Activated CD8-positive, alpha-beta memory T cell treated with anti-CD3 and anti-CD28 coated beads for 36 hours (primary cell): ENCODE results near the gene ROR1. TPM values are rescaled to one million over a fixed set of nuclear protein-coding genes. Genes with fewer than 3 reads are reported as not detected.

Source experiments
- CTCF ChIA-PET: fragments of 350-600 bp; sonication (Branson Sonifier 250); formaldehyde crosslinking; loops from one replicate; lab custom pipeline; 2021; ENCODE audit warnings: antibody characterized with exemption; lab: Charles Lee
- POLR2A ChIA-PET: fragments of 350-600 bp; sonication (Branson Sonifier 250); formaldehyde crosslinking; loops from one replicate; lab custom pipeline; 2021; ENCODE audit warnings: antibody characterized with exemption; lab: Charles Lee
- total RNA-seq, 2 experiments: library from RNA; stranded (reverse); gene quantifications; one replicate each; pipeline ENCODE4 v1.2.3, GENCODE V29; 2021

The ROR1 gene
- total RNA-seq, 2 experiments from 2014 or later, result not detected

DNA sequence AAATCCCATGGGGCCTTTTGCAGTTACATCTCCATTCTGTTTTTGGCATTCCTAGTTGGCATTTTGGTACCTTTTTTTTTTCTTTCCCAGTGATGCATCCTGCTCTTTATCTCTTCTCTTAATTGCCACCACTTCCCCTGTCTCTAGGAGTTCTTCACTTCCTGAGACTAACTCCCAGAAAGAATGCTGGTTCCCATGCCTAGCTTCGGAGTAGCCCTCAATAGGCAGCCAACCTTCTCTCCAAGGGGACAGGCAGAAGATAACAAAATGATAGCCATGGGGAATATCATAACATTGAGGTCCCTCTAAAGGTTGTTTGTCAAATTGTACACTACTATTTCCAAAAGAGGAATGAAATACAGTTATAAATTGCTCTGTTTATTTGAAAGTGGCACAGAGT, 279.0 kb downstream of the ROR1 start:
- ChIA-PET POLR2A (no interaction called here), CTCF (no interaction called here)

DNA sequence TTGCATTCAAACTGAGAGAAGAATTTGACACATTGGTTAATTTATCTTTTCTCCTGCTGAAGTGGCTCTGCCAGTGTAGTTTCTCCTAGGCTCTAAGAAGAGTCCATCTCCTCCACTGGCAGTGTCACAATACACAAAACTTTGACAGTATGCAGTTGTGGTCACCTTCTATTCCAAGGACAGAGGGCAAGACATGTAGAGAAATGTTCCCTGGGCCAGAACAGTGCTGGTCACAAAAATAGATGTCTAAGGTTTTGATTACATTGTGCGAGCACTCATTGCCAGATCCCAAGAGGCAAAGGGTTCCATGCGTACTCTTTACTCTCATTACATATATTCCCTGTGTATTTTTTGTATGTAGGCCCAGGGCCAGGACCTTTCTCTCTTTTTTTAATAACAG, 281.5 kb downstream of the ROR1 start:
- ChIA-PET CTCF (no interaction called here), POLR2A (no interaction called here)

DNA sequence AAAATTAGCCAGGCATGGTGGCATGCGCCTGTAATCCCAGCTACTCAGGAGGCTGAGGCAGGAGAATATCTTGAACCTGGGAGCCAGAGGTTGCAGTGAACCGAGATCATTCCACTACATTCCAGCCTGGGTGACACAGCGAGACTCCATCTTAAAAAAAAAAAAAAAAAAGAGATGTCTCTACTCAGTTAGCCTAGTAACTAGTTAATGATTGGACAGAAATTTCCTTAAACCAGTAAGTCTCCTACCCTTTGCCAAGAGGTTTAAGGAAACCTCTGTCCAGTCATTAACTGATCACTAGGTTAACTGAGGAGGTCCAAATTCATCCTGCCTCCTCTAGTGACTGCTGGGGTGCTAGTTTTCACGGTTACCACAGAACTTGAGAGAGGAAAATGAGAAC, 285.7 kb downstream of the ROR1 start:
- CTCF ChIA-PET, result no interaction called here
- POLR2A ChIA-PET, result no interaction called here

DNA sequence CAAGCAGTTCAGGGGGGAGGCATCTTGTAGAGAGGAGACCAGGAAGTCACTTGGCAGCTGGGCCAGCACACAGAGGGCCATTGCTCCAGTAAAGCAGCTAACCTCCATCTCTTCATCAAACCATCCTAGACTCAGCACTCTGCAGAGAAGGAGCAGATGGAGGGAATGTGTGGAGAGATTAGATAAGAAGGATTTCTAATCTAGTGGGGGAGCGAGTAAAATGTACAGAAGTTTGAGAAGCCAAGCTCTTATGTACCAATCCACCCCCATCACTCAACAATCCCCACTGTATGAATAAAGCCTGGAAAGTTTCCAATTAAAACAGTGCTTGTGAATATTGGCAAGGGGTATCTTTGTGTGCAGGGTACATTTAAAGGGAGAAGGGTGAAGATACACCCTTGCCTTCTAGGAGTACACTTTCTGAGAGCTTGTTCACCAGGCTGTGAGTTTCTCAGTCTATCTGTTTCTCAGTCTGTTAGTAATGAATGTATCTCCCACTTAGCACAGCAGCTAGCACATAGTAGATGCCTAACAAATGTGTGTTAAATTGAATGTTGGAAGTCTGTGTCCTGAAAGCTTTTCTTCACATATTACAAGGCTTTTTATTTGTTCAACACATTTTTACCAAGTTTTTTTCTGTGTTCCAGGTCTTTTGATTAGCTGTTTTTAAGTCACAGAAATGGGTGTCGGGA, 286.9 kb downstream of the ROR1 start:
- POLR2A ChIA-PET, result no interaction called here

DNA sequence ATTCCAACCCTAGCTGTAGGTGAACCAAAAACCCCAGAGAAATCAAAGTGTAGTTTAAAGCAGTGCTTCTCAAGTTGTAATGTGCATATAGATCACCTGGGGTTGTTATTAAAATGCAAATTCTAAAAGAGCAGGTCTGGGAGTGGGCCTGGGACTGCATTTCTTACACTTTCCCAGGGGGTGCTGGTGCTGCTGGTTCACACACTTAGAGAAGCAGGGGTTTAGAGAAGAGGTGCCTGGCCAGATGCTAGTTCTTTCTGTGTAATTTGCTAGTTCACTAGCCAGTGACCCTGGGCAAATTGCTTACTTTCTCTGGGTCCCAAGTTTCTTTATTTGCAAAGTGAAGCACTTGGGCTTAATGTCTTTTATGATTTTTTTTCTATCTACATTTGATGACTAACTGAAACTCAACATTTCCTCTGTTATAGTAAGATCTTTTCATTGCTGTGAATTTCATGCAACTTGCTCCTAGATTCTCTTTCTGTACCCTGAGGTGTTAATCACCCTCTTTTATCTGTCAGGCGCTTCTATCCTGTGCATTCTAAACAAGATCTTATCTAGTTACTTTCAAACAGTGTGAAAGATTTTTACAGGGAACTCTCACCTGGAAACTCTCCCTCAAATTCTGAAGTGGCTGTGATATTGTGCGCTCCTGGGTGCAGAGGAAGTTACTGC, 287.8 kb downstream of the ROR1 start:
- CTCF ChIA-PET, result no interaction called here

More for the DNA sequence above, 286.9 kb downstream of the ROR1 start:
- CTCF ChIA-PET, result no interaction called here

DNA sequence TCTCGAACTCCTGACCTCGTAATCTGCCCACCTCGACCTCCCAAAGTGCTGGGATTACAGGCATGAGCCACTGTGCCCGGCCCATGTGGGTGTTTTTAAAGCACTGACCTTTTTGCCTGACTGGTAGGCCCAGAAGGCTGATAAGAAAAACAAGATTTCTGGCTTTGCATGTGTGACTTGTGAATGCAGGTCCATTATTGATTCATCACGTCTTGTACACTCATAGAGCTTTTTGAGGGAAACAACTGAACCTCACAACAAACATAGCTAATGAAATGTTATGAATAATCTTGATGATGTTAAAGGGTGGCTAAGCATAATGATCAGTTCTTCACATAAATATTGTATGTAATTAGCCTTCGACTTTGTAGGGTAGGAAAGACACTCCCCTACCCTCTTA, 288.7 kb downstream of the ROR1 start:
- ChIA-PET CTCF (no interaction called here), POLR2A (no interaction called here)

More for the DNA sequence above, 287.8 kb downstream of the ROR1 start:
- POLR2A ChIA-PET, result no interaction called here

DNA sequence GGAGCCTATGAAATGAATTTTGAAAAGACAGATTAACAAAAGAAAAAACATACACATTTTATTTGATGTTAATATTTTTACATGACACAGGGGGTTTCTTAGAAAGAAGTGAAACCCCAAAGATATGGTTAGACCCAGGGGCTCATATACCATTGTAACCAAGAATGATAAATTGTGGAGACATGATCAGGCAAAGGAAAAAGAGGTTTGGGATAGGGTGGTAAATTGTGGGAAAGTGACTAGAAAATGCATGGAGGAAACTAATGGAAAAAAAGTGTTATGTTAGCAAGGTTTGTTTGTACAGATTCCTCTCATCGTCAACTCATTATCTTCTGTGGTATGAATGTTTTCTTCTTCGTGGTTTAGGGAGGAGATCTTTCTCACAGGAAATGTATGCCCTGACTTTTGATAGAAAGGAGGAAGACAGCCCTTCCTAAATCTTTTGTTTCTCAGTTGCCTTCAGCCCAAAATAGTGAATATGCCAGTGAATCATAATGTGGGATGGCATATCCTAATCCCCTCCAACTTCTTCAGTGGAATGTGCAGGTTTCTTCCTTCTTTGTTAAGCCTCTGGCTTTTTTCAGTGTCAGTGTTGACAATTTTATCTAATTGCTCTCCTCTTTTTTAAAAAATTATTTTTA, 289.2 kb downstream of the ROR1 start:
- ChIA-PET POLR2A (no interaction called here), CTCF (no interaction called here)

DNA sequence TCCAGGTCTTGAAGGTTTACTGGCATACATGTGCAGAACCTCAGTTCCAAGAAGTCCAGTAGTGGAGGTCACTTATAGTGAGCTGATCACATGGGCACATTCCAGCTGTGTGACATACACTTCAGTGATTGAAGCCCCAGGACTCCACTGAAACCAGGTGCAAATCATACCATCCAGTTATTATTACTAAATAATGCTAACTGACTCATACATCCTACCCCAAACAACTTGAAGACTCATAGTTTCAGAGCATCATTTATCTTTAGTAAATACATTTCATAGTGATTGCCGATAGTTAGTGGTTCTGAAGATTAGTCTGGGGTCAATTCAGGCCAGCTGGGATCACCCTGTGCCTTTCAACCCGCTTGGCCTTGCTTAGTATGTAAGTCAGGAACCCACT, 291.8 kb downstream of the ROR1 start:
- ChIA-PET POLR2A (no interaction called here), CTCF (no interaction called here)

DNA sequence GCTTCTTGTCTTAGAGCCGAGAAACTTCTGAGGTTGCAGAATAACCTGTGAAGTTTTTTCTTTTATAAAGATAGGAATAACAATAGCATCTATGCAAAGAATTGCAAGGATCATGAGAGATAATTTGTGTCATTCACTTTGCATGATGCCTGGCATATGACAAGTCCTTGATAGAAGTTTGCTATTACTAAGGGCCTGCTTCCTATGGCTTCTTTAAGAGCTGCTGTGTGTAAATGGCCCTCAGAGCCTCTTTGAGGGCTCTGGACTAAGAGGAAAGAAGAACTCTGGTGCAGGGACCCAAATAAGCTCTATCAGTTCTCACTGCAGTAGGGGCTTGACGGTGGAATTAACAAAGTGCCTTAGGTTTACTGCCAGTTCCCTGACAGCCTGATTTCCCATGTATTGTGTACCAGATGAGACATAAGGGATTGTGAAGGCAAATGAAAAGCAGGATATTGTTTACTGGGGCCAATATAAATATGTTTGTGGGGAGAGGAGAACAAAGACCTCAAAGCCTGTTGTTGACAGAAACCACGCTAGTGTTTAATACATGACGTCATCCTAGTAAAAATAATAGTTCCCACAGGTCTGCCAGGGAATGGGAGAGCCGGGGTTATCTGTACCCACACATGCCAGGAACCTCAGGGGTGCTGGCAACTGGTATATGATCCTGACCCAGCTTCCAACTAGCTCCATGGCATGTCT, 298.4 kb downstream of the ROR1 start:
- CTCF ChIA-PET, result no interaction called here

DNA sequence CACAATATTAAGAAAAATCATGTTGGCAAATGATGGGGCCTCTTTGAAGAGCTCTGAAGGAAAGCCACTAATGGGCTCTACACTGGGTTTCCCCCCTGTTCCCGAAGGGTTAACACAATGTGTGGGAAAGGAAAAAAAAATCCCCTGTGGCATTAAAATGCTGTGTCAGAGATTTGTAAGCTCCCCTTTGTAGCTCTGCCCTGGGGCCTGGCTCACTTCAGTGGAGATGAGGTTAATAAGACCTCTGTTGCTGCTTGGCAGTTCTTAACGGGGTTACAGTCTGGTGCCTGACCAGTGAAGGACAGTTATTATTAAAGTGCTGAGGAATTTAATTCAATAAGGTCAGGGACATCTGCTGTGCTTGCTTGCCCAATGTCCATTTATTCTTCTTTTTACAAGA, 299.9 kb downstream of the ROR1 start:
- ChIA-PET POLR2A (no interaction called here), CTCF (no interaction called here)

More for the DNA sequence above, 298.4 kb downstream of the ROR1 start:
- POLR2A ChIA-PET, result no interaction called here

DNA sequence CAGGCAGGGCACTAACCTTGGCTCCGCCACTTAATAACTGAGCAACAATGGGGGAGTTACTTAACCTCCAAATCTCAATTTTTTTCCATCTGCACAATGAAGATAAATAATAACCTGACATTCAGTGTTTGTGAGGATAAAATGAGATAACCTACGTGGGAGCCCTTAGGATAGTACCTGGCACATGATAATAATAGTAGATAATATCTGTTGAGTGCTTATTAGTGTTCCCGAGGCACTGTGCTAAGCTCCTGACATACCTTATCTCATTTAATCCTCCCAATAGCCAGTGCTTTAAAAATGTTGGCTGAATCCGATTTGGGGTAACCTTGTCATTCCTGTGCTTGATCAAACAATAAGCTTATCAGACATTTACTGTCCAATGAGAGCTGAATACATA, 300.9 kb downstream of the ROR1 start:
- ChIA-PET CTCF (no interaction called here), POLR2A (no interaction called here)

DNA sequence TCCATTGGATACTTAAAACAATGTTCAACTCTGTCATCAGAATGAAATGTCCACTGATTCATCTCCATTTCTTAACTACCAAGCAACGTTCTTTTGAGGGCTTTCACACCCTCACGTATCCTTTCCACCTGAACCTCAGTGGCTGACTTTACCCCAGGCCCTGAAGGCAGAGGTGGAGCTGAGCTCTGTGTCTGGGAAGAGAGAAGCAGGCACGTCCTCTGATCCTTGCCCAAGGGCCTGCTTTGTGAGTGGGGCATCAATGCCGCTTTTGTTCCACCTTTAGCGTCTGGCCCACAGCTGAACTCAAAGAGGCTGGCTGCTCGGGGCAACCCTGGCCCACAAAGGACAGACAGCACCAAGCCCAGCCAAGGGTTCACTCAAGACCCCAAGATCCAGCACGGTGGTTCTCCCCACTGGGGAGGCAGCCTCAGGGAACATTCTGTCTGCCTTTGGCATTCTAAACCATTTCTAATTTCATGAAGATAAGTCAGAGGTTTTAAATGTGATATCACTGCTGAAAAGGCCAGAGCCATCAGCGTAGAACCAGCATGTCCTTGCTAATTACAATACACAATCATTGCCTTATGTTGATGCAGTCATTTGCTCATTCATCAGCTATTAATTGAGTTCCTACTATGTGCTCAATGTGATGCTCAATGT, 303.6 kb downstream of the ROR1 start:
- ChIA-PET CTCF (no interaction called here), POLR2A (no interaction called here)

DNA sequence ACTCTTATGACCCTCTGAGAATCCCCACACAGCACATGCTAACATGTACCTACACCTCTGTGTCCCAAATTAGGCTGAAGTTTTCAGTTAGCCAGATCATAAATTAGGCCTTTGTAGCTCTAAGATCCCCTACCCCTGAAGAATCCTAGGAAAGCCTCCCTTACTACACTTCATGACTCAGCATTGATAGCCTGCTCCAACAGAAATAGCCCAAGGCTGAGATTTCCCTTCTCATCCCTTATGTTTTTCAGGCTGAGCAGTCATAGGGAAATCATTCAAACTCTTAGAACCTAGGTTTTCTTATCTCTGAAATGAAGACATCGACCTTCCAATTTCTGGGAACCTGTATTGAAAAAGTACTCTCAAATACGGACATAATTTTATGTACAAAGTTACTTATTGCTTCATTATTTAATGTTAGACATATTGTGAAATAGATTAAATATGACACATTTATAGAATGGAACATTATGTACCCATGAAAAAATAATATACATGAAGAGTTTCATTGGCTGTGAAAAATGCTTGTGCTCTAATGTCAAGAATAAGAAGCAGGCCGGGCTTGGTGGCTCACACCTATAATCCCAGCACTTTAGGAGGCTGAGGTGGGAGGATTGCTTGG, 307.2 kb downstream of the ROR1 start:
- ChIA-PET POLR2A (no interaction called here), CTCF (no interaction called here)

DNA sequence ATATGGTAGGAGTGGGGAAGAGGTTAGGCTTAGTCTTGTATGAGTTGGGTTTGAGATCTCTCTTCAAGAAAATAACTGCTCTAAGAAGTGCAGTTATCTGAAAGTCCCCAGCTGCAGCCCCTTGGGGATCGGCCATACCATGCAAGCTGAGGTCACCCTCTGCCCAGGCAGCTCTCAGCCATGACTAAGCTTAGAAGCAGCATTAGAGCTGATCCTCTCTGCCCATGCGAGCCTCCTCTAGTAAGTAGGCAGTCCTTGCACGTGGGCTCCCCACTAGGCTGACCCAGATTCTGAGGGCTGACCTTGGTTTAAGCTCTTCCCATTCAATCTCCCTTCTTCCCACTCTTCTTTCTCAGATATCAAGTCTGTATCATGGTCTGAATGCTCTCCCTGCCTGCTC, 308.6 kb downstream of the ROR1 start:
- POLR2A ChIA-PET, result no interaction called here
- CTCF ChIA-PET, result no interaction called here

DNA sequence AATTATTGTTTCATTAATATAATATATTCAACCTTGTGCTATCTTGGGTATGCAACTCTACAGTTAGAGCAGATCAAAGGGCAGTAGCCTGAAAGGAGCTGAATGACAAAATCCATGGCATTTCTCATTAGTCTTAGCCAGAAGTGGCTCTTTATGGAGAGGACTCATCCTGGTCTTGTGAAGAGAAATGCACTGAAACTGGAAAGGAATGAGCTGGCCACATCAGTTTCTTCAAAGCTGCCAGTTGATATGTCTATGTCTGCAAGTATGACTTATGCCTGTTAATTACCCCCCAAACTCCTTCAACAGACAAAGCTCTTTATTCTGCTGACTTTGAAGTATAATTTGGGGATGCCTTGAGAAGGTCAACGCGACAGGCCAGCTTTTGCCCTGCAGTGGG, 310.6 kb downstream of the ROR1 start:
- ChIA-PET CTCF (interaction anchor here (0.5 kb wide), 1 partner anchor 779 kb away, joined by 3 read pairs; no protein-coding TSS in a partner anchor), POLR2A (no interaction called here)

DNA sequence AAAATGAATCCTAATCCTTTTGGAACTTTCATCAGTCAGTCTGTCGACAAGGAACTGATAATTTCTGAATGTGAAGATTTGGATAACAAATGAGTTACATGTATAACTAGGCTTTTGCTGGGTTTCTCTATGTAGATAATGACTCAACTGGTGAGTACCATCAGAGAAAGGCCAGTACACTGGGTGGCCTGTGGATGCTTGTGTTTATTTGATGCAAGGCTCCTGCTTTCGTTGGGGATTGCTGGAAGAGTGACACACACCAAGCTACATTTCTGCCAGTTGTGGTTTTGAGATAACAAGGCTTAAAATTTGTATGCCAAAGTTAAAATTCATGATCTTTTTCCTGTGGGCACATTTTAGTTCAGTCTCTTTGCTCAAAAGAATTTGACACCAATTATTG, 314.0 kb downstream of the ROR1 start:
- CTCF ChIA-PET, result no interaction called here
- POLR2A ChIA-PET, result no interaction called here

DNA sequence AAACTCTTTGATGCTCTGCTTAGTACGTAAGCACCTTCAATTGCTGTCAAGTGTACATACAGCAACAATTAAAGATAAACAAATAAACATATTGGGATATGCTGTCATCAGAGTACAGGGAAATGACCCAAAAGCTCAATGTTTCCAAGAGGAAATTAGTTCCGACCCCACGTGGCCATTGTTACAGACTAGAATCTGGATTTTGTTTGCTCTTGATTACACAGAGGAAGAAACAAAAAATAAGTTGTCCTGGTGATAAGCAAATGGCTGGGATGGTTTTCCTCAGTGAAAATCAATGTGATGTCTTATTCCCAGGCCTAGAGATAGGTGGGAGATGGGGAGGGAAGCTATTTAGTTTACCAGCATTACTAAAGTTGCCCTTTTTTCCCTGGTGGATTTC, 316.6 kb downstream of the ROR1 start:
- ChIA-PET POLR2A (no interaction called here), CTCF (no interaction called here)

DNA sequence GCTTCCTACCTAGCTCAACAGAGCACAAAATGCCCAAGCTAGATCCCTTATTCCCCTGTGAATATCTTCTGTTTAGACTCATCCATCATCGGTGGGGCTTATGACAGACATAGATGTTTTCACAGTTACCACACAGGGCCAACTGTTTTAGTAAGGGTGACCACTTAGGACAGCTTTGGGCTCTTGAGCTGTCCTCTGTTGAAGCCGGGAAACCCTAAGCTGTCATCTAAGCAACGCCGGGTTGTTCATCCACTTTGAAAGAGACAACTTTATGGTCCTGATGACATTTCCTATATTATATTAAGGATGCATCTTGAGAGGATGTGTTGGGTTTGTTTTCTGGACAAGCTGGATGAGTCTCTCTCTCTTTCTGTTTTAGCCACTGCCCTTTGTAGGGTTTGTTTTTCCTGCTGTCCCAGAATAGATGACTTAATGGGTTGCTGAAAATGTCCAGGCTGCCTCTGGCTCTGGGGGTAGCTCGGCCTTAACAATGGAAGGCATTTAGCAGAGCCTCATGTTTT, 319.1 kb downstream of the ROR1 start:
- ChIA-PET POLR2A (no interaction called here), CTCF (no interaction called here)

DNA sequence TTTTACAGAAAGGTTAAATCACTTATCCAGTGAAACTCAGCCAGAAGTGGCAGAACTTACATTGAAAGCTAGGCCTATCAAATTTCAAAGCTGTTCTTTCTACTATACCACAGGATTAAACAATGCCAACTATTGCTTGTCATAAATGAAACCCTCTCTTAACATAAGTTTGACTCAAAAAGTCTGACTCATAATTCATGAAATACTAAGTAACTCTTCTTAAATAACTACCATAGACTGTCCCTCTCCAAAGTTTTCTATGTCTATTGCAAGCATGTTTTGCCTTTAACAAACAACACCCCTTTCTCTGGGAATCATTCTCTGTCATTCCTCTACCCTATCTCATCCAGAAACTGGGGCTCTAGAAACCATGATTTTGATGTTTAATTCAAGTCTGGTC, 320.1 kb downstream of the ROR1 start:
- ChIA-PET CTCF (no interaction called here), POLR2A (no interaction called here)
